ENCODE results near the gene SRPK2. TPM values are rescaled to one million over a fixed set of nuclear protein-coding genes. Genes with fewer than 3 reads are reported as not detected.
"Not testable (repeated sequence)": the region's sequence is repeated elsewhere in the genome, so short reads cannot be mapped to it uniquely, and the experiment has no call there.

The SRPK2 gene
- polyA plus RNA-seq, 6 donors from 2014 or later, result 50.6 to 65.5 (median 56.1) TPM

- Mint-ChIP-seq H3K9me3 (no peaks in the 10 kb centered on the region), H3K4me3 (peak overlapping the region in 5 of 8 donors; percentile 43 to 73 (median 64)), H3K27me3 (no peaks in the 10 kb centered on the region), H3K27ac (peak overlapping the region in 5 of 6 donors; percentile 14 to 79 (median 66)), H3K36me3 (no peaks in the 10 kb centered on the region), H3K4me1 (peaks cover 35 to 81% (median 50%) of the 10 kb centered on the region in 3 donors)
- peak; percentile 36 for DNase-seq
- peak; percentile 91 to 92 for ATAC-seq (ENCODE audit: low read depth in 2 of 2)
Measured at GRCh38 chr7:105345725-105346124, 43.0 kb downstream of the SRPK2 start.

DNA sequence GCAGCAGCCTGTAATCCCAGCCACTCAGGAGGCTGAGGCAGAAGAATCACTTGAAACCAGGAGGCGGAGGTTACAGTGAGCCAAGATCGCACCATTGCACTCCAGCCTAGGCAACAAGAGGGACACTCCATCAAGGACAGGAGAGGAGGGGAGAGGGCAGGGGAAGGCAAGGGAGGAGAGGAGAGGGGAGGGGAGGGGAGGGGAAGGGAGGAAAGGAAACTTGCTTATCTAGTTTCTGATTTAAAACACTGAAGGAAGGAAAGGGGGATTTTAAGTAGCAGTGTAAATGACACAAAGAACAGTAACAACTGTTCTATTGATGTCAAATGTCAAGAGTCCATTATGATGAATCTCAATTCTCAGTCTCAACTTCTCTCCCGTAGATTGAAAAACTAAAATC lies 43.7 kb downstream of the SRPK2 start:
- Mint-ChIP-seq H3K36me3 (no peaks in the 10 kb centered on the region), H3K9me3 (no peaks in the 10 kb centered on the region), H3K27ac (peak overlapping the region in 5 of 6 donors; percentile 37 to 78 (median 53)), H3K27me3 (no peaks in the 10 kb centered on the region), H3K4me3 (peak overlapping the region in 4 of 8 donors; percentile 12 to 64 (median 30)), H3K4me1 (peaks cover 36 to 81% (median 49%) of the 10 kb centered on the region in 3 donors)
- DNase-seq (no peak), ATAC-seq (ENCODE audit: low read depth in 2 of 2) (no peak)

- no peak for ATAC-seq (ENCODE audit: low read depth in 2 of 2)
- peaks cover 22 to 46% (median 35%) of the 10 kb centered on the region in 3 donors for H3K4me1 Mint-ChIP-seq
- no peaks in the 10 kb centered on the region for H3K27me3 Mint-ChIP-seq
- H3K4me3 Mint-ChIP-seq, result no peak overlapping the region
- DNase-seq, result no peak
- H3K27ac Mint-ChIP-seq, result peak overlapping the region in 3 of 6 donors; percentile 36 to 69 (median 56)
- no peaks in the 10 kb centered on the region for H3K9me3 Mint-ChIP-seq
- H3K36me3 Mint-ChIP-seq, result no peaks in the 10 kb centered on the region
Measured at GRCh38 chr7:105339404-105340323, 49.1 kb downstream of the SRPK2 start.

DNA sequence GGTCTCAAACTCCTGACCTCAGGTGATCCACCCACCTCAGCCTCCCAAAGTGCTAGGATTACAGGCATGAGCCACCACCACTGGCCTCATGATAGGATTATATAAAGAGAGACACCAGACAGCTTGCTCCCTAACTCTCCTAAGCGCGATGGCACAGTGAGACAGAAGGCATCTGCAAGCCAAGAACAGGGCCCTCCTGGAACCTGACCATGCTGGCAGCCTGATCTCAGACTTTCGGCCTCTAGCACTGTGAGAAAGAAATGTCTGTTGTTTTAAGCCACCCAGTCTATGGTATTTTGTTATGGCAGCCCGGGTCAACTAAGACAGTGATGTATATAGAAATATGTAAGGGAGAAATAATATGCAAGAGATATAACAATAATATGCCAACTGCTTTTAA lies 51.2 kb downstream of the SRPK2 start:
- no peak for ATAC-seq (ENCODE audit: low read depth in 2 of 2)
- no peaks in the 10 kb centered on the region for H3K36me3 Mint-ChIP-seq
- no peak for DNase-seq
- H3K27me3 Mint-ChIP-seq, result no peaks in the 10 kb centered on the region
- no peaks in the 10 kb centered on the region for H3K9me3 Mint-ChIP-seq
- H3K4me1 Mint-ChIP-seq, result peaks cover 11 to 32% (median 24%) of the 10 kb centered on the region in 3 donors
- H3K27ac Mint-ChIP-seq, result peak overlapping the region in 1 of 6 donors; percentile 26
- H3K4me3 Mint-ChIP-seq, result no peak overlapping the region

DNA sequence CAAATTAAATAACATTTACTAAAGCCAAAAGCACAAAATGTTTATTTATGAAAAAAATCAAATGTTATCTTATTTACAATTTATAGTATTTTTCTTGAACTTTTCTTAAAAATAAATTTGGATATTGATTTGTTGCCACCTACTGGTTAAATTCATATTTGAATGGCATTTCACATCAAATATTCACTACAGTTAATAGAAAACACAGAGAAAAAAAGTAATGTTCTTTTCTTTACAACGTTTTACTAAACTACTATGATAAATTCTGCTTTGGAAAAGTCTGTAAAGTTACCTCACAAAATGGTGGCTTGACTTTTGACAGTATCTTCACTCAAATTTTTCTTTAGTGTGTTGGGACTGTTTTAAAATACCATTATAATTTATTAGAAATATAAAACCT lies 52.7 kb downstream of the SRPK2 start:
- ATAC-seq (ENCODE audit: low read depth in 2 of 2) (no peak), DNase-seq (no peak)
- Mint-ChIP-seq H3K27me3 (no peaks in the 10 kb centered on the region), H3K27ac (no peak overlapping the region), H3K4me3 (no peak overlapping the region), H3K9me3 (no peaks in the 10 kb centered on the region), H3K4me1 (peaks cover 20 to 41% (median 33%) of the 10 kb centered on the region in 3 donors), H3K36me3 (no peaks in the 10 kb centered on the region)

DNA sequence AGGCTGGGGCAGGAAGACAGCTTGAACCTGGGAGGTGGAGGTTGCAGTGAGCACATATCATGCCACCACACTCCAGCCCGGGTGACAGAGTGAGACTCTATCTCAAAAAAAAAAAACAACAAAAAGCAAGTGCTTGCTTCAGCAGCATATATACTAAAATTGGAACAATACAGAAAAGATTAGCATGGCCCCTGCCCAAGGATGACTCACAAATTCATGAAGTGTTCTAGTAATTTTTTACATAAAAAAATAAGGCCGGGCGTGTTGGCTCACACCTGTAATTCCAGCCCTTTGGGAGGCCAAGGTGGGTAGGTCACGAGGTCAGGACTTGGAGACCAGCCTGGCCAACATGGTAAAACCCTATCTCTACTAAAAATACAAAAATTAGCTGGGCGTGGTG lies 56.1 kb downstream of the SRPK2 start:
- H3K9me3 Mint-ChIP-seq; DNase-seq; H3K4me3 Mint-ChIP-seq; H3K27me3 Mint-ChIP-seq; H3K36me3 Mint-ChIP-seq; ATAC-seq (ENCODE audit: low read depth in 2 of 2): not testable (repeated sequence)
- Mint-ChIP-seq H3K4me1 (peaks cover 17 to 32% (median 26%) of the 10 kb centered on the region in 3 donors), H3K27ac (peak overlapping the region in 5 of 6 donors; percentile 3 to 84 (median 38))

DNA sequence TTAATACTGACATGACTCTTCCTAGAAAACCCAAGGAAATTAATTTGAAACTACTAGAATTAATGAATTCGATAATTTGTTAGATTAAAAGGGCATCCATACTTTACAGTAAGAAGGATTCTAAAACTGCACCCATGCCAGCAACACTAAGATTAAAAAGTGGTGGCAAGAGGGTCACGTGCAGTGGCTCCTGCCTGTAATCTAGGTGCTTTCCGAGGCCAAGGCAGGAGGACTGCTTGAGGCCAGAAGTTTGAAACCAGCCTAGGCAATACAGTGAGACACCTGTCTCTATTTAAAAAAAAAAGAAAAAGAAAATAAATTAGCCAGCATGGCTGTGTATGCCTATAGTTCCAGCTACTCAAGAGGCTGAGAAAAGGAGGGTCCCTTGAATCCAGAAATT lies 58.2 kb downstream of the SRPK2 start:
- no peaks in the 10 kb centered on the region for H3K9me3 Mint-ChIP-seq
- H3K27me3 Mint-ChIP-seq, result no peaks in the 10 kb centered on the region
- ATAC-seq (ENCODE audit: low read depth in 2 of 2) (no peak), DNase-seq (no peak)
- H3K27ac Mint-ChIP-seq, result peak overlapping the region in 2 of 6 donors; percentile 18 to 50
- no peak overlapping the region for H3K4me3 Mint-ChIP-seq
- no peaks in the 10 kb centered on the region for H3K36me3 Mint-ChIP-seq
- peaks cover 30 to 47% (median 41%) of the 10 kb centered on the region in 3 donors for H3K4me1 Mint-ChIP-seq

DNA sequence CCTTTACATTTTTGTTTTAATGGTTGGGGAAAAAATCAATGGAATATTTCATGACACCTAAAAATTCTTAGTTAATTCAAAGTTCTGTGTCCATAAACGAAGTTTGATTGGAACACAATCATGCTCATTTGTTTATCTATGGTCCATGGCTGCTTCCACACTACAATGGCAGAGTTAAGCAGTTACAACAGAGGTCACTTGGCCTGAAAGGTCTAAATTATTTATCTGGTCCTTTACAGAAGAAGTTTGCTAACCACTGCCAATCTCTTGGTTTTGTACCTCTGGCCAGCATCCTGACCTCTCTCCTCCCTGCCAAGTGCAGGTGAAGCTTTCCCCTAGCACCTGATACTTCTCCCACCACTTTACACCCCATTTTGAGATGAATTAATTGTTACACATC lies 61.5 kb downstream of the SRPK2 start:
- DNase-seq (no peak), ATAC-seq (ENCODE audit: low read depth in 2 of 2) (no peak)
- no peaks in the 10 kb centered on the region for H3K36me3 Mint-ChIP-seq
- peaks cover 45 to 64% (median 54%) of the 10 kb centered on the region in 3 donors for H3K4me1 Mint-ChIP-seq
- H3K27ac Mint-ChIP-seq, result peak overlapping the region in 5 of 6 donors; percentile 16 to 82 (median 78)
- no peaks in the 10 kb centered on the region for H3K27me3 Mint-ChIP-seq
- no peaks in the 10 kb centered on the region for H3K9me3 Mint-ChIP-seq
- H3K4me3 Mint-ChIP-seq, result no peak overlapping the region

DNA sequence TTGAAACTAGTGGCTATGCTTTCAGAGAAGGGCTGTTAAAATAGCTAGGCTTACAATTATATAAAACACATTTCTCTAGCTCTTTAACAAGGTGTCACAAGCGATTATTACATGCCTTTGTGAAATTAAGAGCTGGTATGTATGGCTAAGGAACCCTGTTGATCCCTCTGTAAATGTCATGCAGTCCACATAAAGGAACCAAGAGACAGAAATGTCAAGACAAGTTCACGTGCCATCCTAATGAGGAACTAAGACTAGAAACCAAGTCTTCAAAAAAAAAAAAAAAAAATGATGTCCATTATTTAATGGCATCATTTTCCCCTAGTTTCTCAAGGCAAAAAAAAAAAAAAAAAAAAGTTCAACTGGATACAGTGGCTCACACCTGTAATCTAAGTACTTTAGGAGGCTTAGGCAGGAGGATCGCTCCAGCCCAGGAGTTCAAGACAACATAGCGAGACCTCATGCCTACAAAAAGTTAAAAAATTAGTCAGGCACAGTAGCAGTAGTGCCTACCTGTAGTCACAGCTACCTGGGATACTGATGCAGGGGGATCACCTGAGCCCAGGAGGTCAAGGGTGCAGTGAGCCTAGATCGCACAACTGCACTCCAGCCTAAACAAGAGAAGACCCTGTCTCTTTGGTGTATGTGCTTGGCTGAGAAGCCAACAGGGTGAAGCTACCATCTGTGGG lies 63.4 kb downstream of the SRPK2 start:
- ATAC-seq (ENCODE audit: low read depth in 2 of 2) (peak; percentile 73 to 74), DNase-seq (peak; percentile 27)
- H3K36me3 Mint-ChIP-seq, result no peaks in the 10 kb centered on the region
- H3K4me3 Mint-ChIP-seq, result no peak overlapping the region
- no peaks in the 10 kb centered on the region for H3K27me3 Mint-ChIP-seq
- peak overlapping the region in 2 of 6 donors; percentile 48 to 90 for H3K27ac Mint-ChIP-seq
- peaks cover 40 to 70% (median 47%) of the 10 kb centered on the region in 3 donors for H3K4me1 Mint-ChIP-seq
- H3K9me3 Mint-ChIP-seq, result peaks cover 0 to 2% (median 0%) of the 10 kb centered on the region in 7 donors

DNA sequence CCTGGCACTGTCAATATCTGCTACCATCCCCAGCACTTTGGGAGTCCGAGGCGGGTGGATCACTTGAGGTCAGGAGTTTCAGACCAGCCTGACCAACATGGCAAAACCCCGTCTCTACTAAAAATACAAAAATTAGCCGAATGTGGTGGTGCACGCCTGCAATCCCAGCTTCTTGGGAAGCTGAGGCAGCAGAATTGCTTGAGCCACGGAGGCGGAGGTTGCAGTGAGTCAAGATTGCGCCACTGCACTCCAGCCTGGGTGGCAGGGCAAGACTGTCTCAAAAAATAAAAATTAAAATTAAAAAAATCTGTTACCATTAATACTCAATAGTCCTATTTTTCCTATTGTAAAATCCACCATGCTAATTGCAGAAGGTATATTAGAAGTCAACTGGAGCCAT lies 64.1 kb downstream of the SRPK2 start:
- peaks cover 48 to 78% (median 55%) of the 10 kb centered on the region in 3 donors for H3K4me1 Mint-ChIP-seq
- not testable (repeated sequence) for H3K9me3 Mint-ChIP-seq; H3K27me3 Mint-ChIP-seq; H3K36me3 Mint-ChIP-seq; H3K4me3 Mint-ChIP-seq; ATAC-seq (ENCODE audit: low read depth in 2 of 2); H3K27ac Mint-ChIP-seq; DNase-seq

DNA sequence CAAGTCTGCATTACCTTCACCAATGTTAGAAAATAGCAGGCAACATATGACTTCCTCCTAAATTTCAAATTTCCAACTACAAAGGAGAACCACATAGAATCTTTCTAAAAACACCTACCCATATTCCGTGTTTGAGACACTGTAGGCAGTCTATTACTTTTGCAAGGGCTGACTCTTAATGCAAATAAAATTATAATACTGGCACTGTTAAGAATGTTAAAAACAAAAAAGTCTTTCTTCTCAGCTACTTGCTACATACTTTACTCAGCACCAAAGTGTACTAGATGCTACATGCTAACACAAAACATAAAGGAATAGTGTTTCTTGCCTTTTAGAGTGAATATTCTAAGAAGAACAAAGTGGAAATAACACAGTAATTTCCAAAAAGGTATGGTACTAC lies 65.4 kb downstream of the SRPK2 start:
- ATAC-seq (ENCODE audit: low read depth in 2 of 2), result no peak
- Mint-ChIP-seq H3K27me3 (no peaks in the 10 kb centered on the region), H3K36me3 (no peaks in the 10 kb centered on the region), H3K9me3 (peaks cover 0 to 2% (median 0%) of the 10 kb centered on the region in 7 donors), H3K4me1 (peaks cover 43 to 72% (median 58%) of the 10 kb centered on the region in 3 donors), H3K27ac (peak overlapping the region in 1 of 6 donors; percentile 39), H3K4me3 (no peak overlapping the region)
- no peak for DNase-seq

- H3K9me3 Mint-ChIP-seq, result peaks cover 0 to 2% (median 0%) of the 10 kb centered on the region in 7 donors
- H3K36me3 Mint-ChIP-seq, result no peaks in the 10 kb centered on the region
- no peak overlapping the region for H3K4me3 Mint-ChIP-seq
- no peak for ATAC-seq (ENCODE audit: low read depth in 2 of 2)
- H3K27me3 Mint-ChIP-seq, result no peaks in the 10 kb centered on the region
- peak overlapping the region in 3 of 6 donors; percentile 39 to 49 (median 45) for H3K27ac Mint-ChIP-seq
- H3K4me1 Mint-ChIP-seq, result peaks cover 43 to 72% (median 60%) of the 10 kb centered on the region in 3 donors
- no peak for DNase-seq
Measured at GRCh38 chr7:105322655-105323277, 66.0 kb downstream of the SRPK2 start.
